ENCODE data around the gene RARB.

The RARB gene

GRCh38 chr3:25427942-25428788 is at the start of gene RARB:
Gene RARB (plus strand): TSS chr3:25428263. CDS start chr3:25428732, 469 bp downstream.
- Histone ChIP-seq H3K4me1 (ENCODE audit: control insufficient read depth, insufficient read depth, low read length) (peaks cover 11% of the 10 kb centered on the region), H3K27ac (ENCODE audit: extremely low read depth, low read depth, low read length) (peak within 1 kb of the TSS; percentile 98), H3K9me3 (ENCODE audit: control insufficient read depth, insufficient read depth, low read depth, low read length) (no peaks in the 10 kb centered on the region), H3K4me3 (ENCODE audit: low read depth, low read length) (peak within 1 kb of the TSS; percentile 56), H3K36me3 (ENCODE audit: control insufficient read depth in 2 of 2, insufficient read depth in 1 of 2, low read length in 2 of 2) (no peaks in the 10 kb centered on the region)
- POLR2A ChIA-PET: interaction anchor here (0.7 to 1.1 kb wide), 4 partner anchors 21 to 395 kb away, joined by 4 to 6 read pairs (median 4); no protein-coding TSS in a partner anchor
- CTCF ChIA-PET: interaction anchor here (0.7 to 1.5 kb wide), 2 partner anchors 14 to 164 kb away, joined by 3 to 12 read pairs; no protein-coding TSS in a partner anchor
- TF ChIP-seq ZFP41 (tag by site-specific recombination; IDR thresholded peaks at IDR 0.05; ENCODE audit: borderline replicate concordance): no peak
- peak; percentile 94 for TF ChIP-seq FEZF1 (tag by site-specific recombination; IDR thresholded peaks at IDR 0.05)
- no peak for TF ChIP-seq ZNF280D (tag by site-specific recombination; IDR thresholded peaks at IDR 0.05)
- TF ChIP-seq ZEB2 (tag by site-specific recombination; IDR thresholded peaks at IDR 0.05): peak; percentile 52; the same call in 1 of the 2 replicates
- TF ChIP-seq ZNF518A (tag by site-specific recombination; conservative IDR thresholded peaks at IDR 0.05; ENCODE audit: low read depth): 0 out of 2 replicates have a peak, but pooled peaks have one; percentile 31
- TF ChIP-seq ZNF558 (tag by site-specific recombination; IDR thresholded peaks at IDR 0.05): peak; percentile 49; the same call in 1 of the 2 replicates
- TF ChIP-seq ZNF324 (tag by site-specific recombination; IDR thresholded peaks at IDR 0.05): 0 out of 2 replicates have a peak, but pooled peaks have one; percentile 12
- TF ChIP-seq ZNF629 (tag by site-specific recombination; IDR thresholded peaks at IDR 0.05): peak; percentile 92
- TF ChIP-seq ZNF341 (tag by site-specific recombination; IDR thresholded peaks at IDR 0.05; ENCODE audit: low read depth): peak; percentile 66
- TF ChIP-seq IKZF3 (tag by site-specific recombination; IDR thresholded peaks at IDR 0.05): 0 out of 2 replicates have a peak, but pooled peaks have one; percentile 55
- TF ChIP-seq ZNF169 (tag by site-specific recombination; IDR thresholded peaks at IDR 0.05): no peak
- TF ChIP-seq ZBTB20 (tag by site-specific recombination; IDR thresholded peaks at IDR 0.05): peak; percentile 78
- TF ChIP-seq ZNF660 (tag by site-specific recombination; IDR thresholded peaks at IDR 0.05): 0 out of 2 replicates have a peak, but pooled peaks have one; percentile 63
- TF ChIP-seq ZNF580 (tag by site-specific recombination; IDR thresholded peaks at IDR 0.05): 0 out of 2 replicates have a peak, but pooled peaks have one; percentile 9
- peak; percentile 62 for TF ChIP-seq ZNF335 (tag by site-specific recombination; conservative IDR thresholded peaks at IDR 0.05)
- peak; percentile 63; the same call in 1 of the 2 replicates for TF ChIP-seq ZBTB8A (tag by site-specific recombination; IDR thresholded peaks at IDR 0.05)
- peak; percentile 99 for TF ChIP-seq PRDM10 (tag by site-specific recombination; IDR thresholded peaks at IDR 0.05)
- TF ChIP-seq ZNF600 (tag by site-specific recombination; IDR thresholded peaks at IDR 0.05): peak; percentile 87
- peak; percentile 86 for TF ChIP-seq ZNF76 (tag by site-specific recombination; IDR thresholded peaks at IDR 0.05; ENCODE audit: borderline replicate concordance, low read depth)
- peak; percentile 39 for TF ChIP-seq PRDM6 (tag by site-specific recombination; IDR thresholded peaks at IDR 0.05)
